Stimulated activated naive CD8-positive, alpha-beta T cell treated with anti-CD3 and anti-CD28 coated beads, Interleukin-15, amount 100 ng/mL, for 72 hours (primary cell): Measurements from ENCODE around the gene TAGLN2.

Source experiments
- ATAC-seq: fragments of 150-1000 bp; cut with Tn5 transposase; 2 replicates; pipeline ENCODE4 v1.10.0; 2021; ENCODE audit warnings: mild to moderate bottlenecking, moderate library complexity
- DNase-seq, 2 donors: peaks; one replicate each; pipeline ENCODE4 v3.0.0; 2021 to 2022
- H3K27ac Mint-ChIP-seq, 2 donors: one replicate each; pipeline ENCODE4 v1.8.0; 2022; ENCODE audit warnings: mild to moderate bottlenecking in 2 of 2, mixed read lengths in 2 of 2, moderate library complexity in 2 of 2
- H3K27me3 Mint-ChIP-seq: one replicate; pipeline ENCODE4 v1.8.0; 2022; ENCODE audit warnings: mixed read lengths
- H3K4me1 Mint-ChIP-seq: one replicate; pipeline ENCODE4 v1.8.0; 2022; ENCODE audit warnings: mild to moderate bottlenecking, mixed read lengths
- H3K4me3 Mint-ChIP-seq, 2 donors: one replicate each; pipeline ENCODE4 v1.8.0; 2022; ENCODE audit warnings: mild to moderate bottlenecking in 2 of 2, mixed read lengths in 2 of 2, moderate library complexity in 1 of 2
- H3K9me3 Mint-ChIP-seq, 2 donors: one replicate each; pipeline ENCODE4 v1.8.0; 2022; ENCODE audit warnings: mixed read lengths in 2 of 2

The TAGLN2 gene

DNA sequence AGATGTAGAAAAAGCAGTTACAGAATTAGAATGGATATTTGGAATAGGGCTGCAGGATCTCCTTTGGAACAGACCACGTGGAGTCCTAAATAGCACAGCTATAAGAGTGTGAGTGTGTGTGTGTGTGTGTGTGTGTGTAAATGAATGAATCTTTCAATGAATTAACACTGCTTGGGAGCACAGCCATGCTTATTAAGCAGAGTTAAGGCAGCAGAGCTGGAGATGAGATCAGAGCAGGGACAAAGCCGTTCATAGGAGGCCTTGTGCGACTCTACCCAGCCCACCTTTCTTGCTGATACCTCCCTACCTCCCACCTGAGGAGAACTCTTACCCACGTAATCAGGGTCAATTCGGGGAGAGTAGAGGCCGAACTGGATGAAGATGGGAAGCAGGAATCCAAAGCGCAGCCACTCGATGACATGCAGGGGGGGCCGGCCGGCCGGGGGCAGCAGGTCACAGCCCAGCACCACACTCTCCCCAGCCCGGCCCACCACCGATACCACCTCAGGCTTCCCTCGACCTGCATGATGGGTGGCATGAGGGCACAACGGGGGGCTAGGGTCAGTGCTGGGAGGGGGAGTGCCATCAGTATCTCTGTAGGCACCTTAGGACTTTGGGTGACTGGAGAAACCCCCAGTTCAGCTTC is 17.4 kb upstream of the TAGLN2 start:
- H3K27ac Mint-ChIP-seq = no peak overlapping the region
- H3K9me3 Mint-ChIP-seq = no peaks in the 10 kb centered on the region
- peaks cover 41% of the 10 kb centered on the region for H3K27me3 Mint-ChIP-seq
- H3K4me1 Mint-ChIP-seq = peaks cover 20% of the 10 kb centered on the region
- ATAC-seq (no peak), DNase-seq (no peak)
- H3K4me3 Mint-ChIP-seq = no peak overlapping the region

DNA sequence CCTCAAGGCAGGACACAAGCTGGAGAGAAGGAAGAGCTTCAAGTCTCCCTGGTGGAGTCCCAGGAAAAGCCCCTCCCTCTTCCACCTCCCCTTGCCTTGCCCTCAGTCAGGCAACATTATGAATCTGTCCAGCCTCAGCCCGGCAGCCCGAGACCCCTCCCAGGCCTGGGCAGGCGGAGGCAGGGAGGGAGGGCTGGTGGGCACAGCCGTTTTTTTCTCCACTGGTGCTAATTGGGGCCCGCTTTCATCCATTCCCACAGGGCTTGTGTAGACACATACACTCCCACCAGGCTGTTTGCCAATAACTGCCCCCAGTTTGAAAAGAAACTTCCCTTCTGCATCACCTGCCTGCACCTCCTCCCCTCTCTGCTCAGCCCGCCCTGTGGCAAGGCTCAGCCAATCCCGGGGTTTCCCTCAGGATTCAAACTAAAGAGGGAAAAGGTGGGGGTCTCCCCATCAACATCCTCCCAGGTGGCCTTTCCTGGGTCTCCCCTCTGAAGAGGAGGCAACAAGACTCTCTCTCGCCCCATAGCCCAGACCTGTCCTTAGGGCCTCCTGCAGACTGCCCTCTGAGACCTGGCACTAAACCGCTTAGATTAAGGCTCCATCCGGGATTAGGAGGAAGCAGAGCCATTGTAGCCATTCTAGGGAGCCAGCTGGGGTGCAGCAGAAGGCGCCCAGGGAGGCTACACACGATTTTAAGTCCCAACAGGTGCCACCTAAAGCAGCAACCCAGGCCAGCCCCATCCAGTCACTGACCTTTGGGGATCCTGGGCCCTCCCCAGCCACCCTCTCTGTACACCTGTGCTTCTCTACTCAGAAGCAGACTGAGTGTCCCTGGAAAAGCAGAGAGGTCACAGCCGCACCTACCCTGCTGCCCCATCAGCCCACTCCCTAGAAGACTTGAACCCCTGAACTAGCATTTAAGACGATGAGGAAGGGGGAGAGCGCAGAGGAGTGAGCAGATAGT is 16.6 kb upstream of the TAGLN2 start:
- H3K27me3 Mint-ChIP-seq = peaks cover 41% of the 10 kb centered on the region
- no peak overlapping the region for H3K27ac Mint-ChIP-seq
- peaks cover 20% of the 10 kb centered on the region for H3K4me1 Mint-ChIP-seq
- DNase-seq (no peak), ATAC-seq (no peak)
- H3K9me3 Mint-ChIP-seq = no peaks in the 10 kb centered on the region
- H3K4me3 Mint-ChIP-seq = no peak overlapping the region

DNA sequence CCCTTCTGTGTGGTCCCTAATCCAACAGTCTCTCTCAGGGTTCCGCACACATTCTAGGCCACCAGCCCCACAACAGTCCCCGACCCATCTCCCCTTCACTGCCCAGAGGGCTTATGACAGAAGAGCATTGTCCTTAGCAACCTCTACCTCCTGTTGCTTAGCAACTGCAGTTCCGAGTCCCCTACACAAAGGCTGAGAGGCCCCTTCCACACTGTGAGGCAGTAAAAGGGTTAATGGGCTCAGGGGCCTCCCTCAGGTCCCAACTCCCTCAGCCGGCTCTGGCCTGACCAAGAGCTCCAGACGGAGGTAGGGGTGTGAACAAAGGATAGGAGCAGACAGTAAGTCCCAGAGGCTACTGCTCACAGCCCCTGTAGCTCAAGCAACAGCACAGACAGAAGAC is 15.8 kb upstream of the TAGLN2 start:
- no peak for DNase-seq
- Mint-ChIP-seq H3K27me3 (peaks cover 41% of the 10 kb centered on the region), H3K27ac (no peak overlapping the region), H3K4me3 (no peak overlapping the region), H3K4me1 (peaks cover 24% of the 10 kb centered on the region), H3K9me3 (no peaks in the 10 kb centered on the region)
- no peak for ATAC-seq

DNA sequence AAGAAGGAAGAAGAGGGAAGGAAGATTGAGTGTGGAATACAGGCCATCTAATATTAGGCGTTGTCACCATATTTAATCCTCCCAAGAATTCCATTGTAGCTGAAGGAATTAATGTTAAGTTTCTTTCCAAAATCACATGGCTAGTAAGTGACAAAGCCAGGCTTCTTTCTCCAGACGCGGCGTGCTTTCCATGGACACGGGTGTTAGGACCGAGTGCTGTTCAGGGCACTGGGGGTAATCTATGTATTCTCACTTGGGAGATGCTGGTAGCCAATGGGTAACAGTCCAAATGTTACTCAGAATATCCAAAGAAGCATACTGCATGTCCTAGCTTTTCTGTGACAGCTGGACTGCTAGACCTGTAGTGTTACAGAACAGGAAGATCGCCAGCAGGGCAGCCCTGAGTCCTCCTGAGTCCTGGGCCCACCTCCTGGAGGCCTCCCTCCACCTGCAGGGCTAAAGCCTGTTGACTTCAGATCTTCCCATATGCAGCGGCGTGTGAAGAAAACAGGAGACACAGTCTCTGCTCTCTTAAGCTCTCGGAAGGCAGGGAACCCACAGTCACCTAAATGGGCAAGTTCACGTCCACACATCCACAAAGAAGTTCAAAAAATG is 14.8 kb upstream of the TAGLN2 start:
- Mint-ChIP-seq H3K9me3 (no peaks in the 10 kb centered on the region), H3K27ac (no peak overlapping the region), H3K4me1 (peaks cover 15% of the 10 kb centered on the region), H3K27me3 (peaks cover 33% of the 10 kb centered on the region), H3K4me3 (no peak overlapping the region)
- ATAC-seq (no peak), DNase-seq (no peak)

DNA sequence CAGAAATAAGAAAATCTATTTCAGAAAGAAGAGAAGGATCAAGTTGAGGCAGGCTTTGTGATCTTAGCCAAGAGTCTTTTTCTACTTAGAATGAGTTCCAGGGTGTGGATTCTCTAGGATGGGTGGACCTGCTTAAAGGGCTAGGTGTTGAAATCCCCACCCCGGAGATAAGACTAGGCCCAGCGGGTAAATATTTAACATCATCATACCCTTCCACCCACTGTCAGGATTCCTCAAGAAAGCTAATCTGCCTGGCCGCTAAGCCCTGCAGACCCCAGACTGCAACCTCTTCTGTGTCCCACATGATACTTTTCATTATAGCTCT is 14.3 kb upstream of the TAGLN2 start:
- Mint-ChIP-seq H3K9me3 (no peaks in the 10 kb centered on the region), H3K27me3 (peaks cover 28% of the 10 kb centered on the region)

DNA sequence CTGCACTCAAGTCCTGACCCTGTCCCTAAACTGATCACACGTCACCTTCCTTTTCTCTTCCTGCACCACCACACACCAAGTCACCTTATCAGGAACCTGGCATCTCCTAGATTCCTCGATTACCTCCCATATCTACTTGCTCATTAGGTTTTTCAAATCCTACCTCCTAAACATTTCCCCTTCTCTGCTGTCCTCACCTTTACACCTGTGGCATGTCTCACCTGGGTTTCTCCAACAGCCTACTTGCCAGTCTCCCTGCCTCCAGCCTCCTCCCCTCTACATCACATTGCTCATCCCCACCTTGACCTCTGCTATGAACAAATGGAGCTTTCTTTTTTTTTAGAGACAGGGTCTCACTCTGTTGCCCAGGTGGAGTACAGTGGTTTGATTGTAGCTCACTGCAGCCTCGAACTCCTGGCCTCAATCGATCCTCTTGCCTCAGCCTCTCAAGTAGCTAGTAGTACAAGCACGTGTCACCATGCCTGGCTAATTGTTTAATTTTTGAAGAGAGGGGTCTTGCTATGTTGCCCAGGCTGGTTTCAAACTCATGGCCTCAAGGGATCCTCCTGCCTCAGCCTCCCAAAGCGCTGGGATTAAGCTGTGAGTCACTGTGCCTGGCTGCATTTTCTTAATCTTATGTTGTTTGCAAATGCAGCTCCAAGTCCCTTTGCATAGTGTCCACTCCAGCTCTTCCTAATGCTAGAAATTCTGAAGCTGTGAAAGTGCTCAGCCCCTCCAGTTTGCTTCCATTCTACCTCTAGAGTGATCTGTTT is 13.8 kb upstream of the TAGLN2 start:
- H3K27me3 Mint-ChIP-seq = peaks cover 23% of the 10 kb centered on the region
- no peak overlapping the region for H3K4me3 Mint-ChIP-seq
- peaks cover 9% of the 10 kb centered on the region for H3K4me1 Mint-ChIP-seq
- H3K27ac Mint-ChIP-seq = no peak overlapping the region
- H3K9me3 Mint-ChIP-seq = no peaks in the 10 kb centered on the region
- ATAC-seq = no peak
- DNase-seq = no peak

More for the DNA sequence above, 14.3 kb upstream of the TAGLN2 start:
- H3K4me3 Mint-ChIP-seq = no peak overlapping the region
- no peak overlapping the region for H3K27ac Mint-ChIP-seq
- H3K4me1 Mint-ChIP-seq = peaks cover 10% of the 10 kb centered on the region
- no peak for DNase-seq
- no peak for ATAC-seq

DNA sequence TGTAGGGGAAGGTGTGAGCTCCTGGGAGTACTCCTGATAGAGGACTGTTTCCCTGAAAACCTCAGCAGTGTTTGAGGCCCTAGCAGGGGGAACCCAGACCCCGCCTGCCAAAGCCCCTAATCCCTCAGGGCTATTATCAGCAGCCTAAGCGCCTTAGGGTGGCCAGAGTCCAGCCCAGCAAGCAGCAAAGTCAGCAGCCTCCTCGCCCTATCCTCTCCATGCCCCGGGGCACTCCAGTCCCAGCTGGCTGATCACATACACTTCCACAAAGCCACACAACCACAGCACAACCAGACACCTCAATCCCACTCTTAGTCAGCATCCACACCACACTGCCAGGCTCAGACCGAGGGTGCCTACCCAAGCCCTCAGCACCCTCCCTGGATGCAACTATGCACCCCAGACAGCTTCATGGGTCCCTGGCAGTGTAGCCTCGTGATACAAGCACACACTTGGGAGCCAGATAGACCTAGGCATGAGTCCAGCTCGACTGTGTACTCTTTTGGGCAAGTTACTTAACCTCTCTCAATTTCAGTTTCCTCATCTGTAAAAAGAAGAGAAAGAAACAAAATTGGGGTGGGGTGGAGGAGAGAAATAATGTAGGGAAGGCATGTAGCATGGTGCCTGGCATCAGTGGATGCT is 13.0 kb upstream of the TAGLN2 start:
- Mint-ChIP-seq H3K27me3 (peaks cover 15% of the 10 kb centered on the region), H3K4me1 (peaks cover 9% of the 10 kb centered on the region), H3K9me3 (no peaks in the 10 kb centered on the region), H3K4me3 (no peak overlapping the region), H3K27ac (no peak overlapping the region)
- ATAC-seq (peak; percentile 53), DNase-seq (no peak)

DNA sequence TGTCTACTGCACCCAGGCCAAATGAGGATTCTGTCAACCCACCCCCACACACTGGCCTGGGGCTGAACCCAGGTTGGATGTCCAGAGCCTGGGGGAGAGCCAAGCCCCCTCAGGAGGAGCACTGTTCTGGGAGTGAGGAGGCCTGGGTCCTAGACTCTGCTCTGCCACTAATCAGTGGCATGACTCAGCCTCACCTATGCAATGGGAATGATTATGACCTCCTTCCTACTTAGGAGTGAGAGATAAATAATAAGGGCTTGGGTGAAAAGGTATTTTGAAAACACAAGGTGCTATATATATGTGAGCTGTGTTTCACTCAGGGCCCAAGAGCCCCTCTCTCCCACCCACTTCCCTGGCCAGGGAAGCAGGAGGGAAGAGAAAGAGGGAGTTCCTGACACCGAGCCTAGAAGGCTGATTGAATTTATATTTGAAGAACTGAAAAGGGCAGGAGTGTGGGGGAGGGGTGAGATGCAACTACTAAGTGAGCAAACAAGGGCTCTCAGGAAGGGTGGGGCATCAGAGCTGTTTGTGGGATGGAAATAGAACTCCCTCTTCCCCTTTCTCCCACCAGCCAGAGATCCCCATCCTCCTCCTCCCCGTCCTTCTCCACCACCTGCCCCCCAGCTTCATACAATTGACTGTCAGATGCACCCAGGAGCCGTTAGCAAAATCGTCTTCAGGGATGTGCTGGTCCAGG is 11.9 kb upstream of the TAGLN2 start:
- Mint-ChIP-seq H3K27ac (no peak overlapping the region), H3K4me1 (peaks cover 15% of the 10 kb centered on the region), H3K4me3 (no peak overlapping the region), H3K27me3 (peaks cover 6% of the 10 kb centered on the region), H3K9me3 (no peaks in the 10 kb centered on the region)
- DNase-seq = no peak
- no peak for ATAC-seq

DNA sequence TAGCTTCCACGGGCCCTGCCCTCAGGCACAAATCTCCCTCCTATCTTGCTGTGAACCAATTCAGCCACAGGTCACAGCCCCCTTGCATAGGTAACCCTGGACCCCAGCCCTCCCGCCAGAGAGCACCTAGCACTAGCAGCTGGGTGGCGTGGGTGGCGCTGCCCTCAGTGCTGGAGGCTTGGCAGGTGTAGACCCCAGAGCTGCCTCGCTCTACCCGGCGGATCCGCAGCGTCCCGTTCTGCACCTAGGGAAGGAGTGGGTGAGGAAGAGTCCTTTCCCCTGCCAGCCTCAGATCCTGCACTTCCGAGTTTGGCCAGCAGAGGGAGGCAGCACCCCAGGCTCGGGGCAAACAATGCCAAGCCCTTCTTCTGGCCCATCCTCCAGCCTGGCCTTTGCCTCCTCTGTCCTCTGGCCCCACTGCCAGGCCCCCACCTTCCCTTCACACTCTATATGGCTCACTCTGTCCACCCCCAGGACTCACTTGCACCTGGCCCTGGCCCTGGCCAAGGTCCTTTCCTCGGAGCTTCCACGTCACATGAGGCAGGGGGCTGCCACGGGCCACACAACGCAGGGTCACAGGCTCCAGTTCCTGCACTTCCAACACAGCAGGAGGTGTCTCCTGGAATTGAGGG is 11.1 kb upstream of the TAGLN2 start:
- no peak overlapping the region for H3K27ac Mint-ChIP-seq
- no peak overlapping the region for H3K4me3 Mint-ChIP-seq
- peaks cover 15% of the 10 kb centered on the region for H3K4me1 Mint-ChIP-seq
- no peaks in the 10 kb centered on the region for H3K27me3 Mint-ChIP-seq
- ATAC-seq = peak; percentile 72
- peak; percentile 80 to 82 for DNase-seq
- no peaks in the 10 kb centered on the region for H3K9me3 Mint-ChIP-seq

DNA sequence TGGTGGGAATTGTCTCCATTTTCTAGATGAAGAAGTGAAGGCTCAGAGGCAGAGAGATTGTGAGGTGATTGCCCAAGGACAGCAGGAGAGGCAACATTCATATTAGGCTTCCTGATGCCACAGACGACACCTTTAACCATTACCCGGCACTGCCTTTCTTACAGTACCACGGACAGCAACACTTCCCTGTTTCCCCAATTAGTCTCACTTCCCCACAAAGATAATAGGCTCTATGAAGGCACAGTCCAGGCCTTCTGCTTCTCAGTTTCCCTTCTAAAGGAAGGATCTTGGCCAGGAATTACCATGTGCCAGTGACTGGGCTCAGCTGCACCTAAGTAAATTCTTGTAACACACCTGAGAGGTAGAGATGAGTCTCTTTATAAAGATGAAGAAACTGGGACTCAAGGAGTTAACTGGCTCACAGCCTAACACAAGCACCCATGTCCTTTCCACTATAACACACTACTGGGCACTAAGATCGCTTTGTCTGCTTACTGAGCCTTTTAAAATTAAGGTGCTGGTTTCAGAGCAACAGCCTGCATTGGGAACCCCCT is 10.5 kb upstream of the TAGLN2 start:
- Mint-ChIP-seq H3K9me3 (no peaks in the 10 kb centered on the region), H3K4me1 (peaks cover 15% of the 10 kb centered on the region), H3K27me3 (no peaks in the 10 kb centered on the region), H3K27ac (no peak overlapping the region), H3K4me3 (no peak overlapping the region)
- DNase-seq = no peak
- ATAC-seq = no peak

DNA sequence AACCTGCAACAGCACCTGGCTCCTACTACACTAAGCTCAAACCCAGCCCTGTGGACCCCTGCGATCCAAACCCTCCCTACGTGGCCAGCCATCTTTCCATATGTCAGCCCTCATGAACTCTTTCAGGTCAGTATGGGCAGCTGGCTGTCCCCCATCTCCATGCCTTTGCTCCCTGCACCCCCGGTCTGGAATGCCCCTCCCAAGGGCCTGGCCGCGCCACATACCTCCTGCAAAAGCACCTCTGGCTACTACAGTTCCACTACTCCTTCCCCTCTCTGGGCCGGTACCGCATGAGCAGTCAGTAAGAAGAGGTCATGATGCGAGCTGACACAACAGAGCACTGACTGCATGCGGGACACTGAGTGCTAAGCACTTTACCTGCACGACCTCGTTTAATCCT is 10.0 kb upstream of the TAGLN2 start:
- H3K4me1 Mint-ChIP-seq = peaks cover 15% of the 10 kb centered on the region
- H3K9me3 Mint-ChIP-seq = no peaks in the 10 kb centered on the region
- no peak overlapping the region for H3K4me3 Mint-ChIP-seq
- DNase-seq (no peak), ATAC-seq (no peak)
- H3K27me3 Mint-ChIP-seq = no peaks in the 10 kb centered on the region
- H3K27ac Mint-ChIP-seq = no peak overlapping the region

DNA sequence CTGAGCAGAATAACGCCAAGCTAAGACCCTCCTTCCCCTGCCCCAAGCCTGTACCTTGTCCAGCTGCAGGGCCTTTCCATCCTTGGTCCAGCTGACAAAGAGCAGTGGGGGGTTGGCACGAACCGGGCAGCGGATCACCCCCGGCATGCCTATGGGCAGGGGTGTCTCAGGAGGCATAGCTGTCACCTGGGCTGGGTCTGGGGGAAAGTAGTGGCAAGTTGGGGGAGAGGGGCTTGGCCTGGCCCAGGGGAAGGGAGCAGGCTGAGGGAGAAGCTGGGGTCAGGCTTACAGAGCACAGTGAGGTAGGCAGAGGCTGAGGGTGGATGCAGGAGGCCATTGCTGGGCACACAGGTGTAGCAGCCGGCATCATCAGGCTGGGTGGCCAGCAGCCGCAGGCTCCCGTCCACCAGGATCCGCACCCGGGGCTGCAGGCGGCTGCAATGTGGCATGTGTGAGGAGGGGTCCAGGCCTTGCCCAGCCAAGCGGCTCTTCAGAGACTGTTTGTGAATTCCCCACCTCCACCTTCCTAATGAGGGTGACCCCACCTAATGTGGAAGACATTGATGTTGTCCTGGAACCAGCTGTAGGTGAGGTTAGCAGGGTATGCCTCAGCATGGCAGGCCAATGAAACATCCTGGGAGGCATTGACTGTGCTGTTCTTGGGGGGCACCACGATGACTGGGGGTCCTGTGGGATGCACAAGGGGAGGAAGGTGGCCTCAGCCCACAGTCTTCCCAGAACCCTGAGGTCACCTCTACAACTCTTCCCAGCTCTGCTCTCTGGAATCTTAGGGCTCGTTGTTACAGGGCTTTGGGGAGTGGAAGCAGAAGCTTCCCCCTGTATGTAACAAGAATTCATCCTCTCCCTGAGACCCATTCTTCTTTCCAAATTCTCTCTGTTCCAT is 9.1 kb upstream of the TAGLN2 start:
- ATAC-seq = no peak
- H3K27me3 Mint-ChIP-seq = no peaks in the 10 kb centered on the region
- DNase-seq = no peak
- no peaks in the 10 kb centered on the region for H3K9me3 Mint-ChIP-seq
- peaks cover 15% of the 10 kb centered on the region for H3K4me1 Mint-ChIP-seq
- H3K27ac Mint-ChIP-seq = no peak overlapping the region
- no peak overlapping the region for H3K4me3 Mint-ChIP-seq

DNA sequence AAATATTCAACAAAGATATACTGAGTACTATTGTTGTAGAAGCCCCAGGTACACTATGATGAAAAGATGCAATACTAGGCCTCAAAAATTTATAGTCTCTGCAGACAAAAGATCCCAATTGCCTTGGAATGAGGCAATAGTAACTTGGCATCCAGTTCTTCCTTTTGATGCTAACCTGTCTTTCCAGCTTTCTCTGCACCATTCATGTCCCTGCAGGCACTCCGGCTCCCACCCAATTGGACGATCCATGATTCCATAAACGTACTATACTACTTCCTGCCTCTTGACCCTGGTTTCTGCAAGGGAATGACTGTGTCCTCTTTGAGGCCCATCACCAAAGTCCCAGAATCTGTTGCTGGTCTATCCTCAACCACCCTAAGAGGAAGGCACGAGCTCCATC is 8.0 kb upstream of the TAGLN2 start:
- ATAC-seq (no peak), DNase-seq (no peak)
- H3K4me3 Mint-ChIP-seq = no peak overlapping the region
- H3K27me3 Mint-ChIP-seq = no peaks in the 10 kb centered on the region
- H3K4me1 Mint-ChIP-seq = peaks cover 14% of the 10 kb centered on the region
- H3K27ac Mint-ChIP-seq = peak overlapping the region in 1 of 2 donors; percentile 19
- H3K9me3 Mint-ChIP-seq = no peaks in the 10 kb centered on the region
